ENCODE results near the gene KLF14.
"Not testable (repeated sequence)": the region's sequence is repeated elsewhere in the genome, so short reads cannot be mapped to it uniquely, and the experiment has no call there.

KLF14 gene

DNA sequence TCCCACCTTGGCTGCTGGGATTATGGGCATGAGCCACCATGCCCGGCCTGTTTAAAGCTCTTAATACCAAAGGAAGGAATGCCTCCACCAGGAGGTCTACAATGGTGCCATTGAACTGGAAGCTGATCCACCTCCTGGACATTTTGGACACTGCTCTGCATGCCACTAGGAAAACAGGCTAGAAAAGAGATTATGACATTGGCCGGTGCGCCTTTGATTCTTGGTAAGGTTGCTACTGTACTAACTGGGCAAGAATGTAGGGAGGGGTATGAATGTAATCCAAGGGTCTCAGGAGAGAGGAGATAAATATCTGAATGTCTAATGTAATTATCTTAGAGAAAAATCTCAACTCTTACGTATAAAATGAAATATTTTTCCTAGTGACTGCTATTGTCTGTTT, 26.0 kb downstream of the KLF14 start:
- Histone ChIP-seq H3K4me1 (ENCODE audit: insufficient read depth, low read length) (no peaks in the 10 kb centered on the region), H3K4me3 (ENCODE audit: low read length) (no peak overlapping the region), H3K27me3 (ENCODE audit: insufficient read depth, low read length) (no peaks in the 10 kb centered on the region), H3K9me3 (ENCODE audit: insufficient read depth, low read depth, low read length) (0 out of 2 replicates have a peak, but pooled peaks cover 9% of the 10 kb centered on the region), H3K9ac (ENCODE audit: low read depth, low read length) (no peak overlapping the region), H3K27ac (ENCODE audit: low read length) (no peak overlapping the region), H3K36me3 (ENCODE audit: insufficient read depth, low read depth, low read length) (no peaks in the 10 kb centered on the region)

DNA sequence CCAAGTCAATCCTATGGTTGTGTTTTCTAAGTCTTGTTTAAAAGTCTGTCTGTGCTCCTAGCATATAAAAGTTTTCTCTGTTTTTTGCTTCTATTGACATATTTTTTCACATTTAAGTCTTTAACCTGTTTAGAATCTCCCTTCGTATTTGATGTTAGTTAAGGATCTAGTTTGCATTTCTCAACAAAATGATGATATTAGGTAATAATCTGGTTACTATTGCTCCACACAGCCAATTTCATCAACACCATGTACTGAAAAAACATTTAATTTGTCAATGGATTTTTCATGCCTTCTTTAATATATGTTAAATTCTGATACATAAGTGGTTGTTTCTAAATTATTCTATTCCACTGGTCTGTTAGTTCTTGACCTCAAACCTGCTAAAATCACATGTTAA, 30.2 kb downstream of the KLF14 start:
- no peaks in the 10 kb centered on the region for H3K36me3 ChIP-seq (ENCODE audit: insufficient read depth, low read depth, low read length)
- no peaks in the 10 kb centered on the region for H3K4me1 ChIP-seq (ENCODE audit: insufficient read depth, low read length)
- H3K9ac ChIP-seq (ENCODE audit: low read depth, low read length) = no peak overlapping the region
- 0 out of 2 replicates have a peak, but pooled peaks cover 9% of the 10 kb centered on the region for H3K9me3 ChIP-seq (ENCODE audit: insufficient read depth, low read depth, low read length)
- H3K27ac ChIP-seq (ENCODE audit: low read length) = no peak overlapping the region
- no peak overlapping the region for H3K4me3 ChIP-seq (ENCODE audit: low read length)
- no peaks in the 10 kb centered on the region for H3K27me3 ChIP-seq (ENCODE audit: insufficient read depth, low read length)

DNA sequence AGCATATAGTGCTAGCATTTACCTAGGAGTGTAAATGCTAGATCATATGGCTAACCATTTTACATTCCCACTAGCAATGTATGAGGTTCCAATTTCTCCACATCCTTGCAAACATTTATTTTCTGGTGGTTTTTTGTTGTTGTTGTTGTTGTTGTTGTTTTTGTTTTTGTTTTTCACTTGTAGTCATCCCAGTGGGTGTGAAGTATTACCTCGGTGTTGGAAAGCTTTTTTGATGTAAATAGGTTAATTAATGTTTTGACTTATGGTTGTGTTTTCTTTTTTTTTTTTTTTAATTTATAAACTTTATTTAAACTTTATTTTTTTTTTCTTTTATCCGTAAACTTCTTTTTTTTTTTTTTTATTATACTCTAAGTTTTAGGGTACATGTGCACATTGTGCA, 32.4 kb downstream of the KLF14 start:
- no peaks in the 10 kb centered on the region for H3K27me3 ChIP-seq (ENCODE audit: insufficient read depth, low read length)
- H3K9ac ChIP-seq (ENCODE audit: low read depth, low read length) = no peak overlapping the region

DNA sequence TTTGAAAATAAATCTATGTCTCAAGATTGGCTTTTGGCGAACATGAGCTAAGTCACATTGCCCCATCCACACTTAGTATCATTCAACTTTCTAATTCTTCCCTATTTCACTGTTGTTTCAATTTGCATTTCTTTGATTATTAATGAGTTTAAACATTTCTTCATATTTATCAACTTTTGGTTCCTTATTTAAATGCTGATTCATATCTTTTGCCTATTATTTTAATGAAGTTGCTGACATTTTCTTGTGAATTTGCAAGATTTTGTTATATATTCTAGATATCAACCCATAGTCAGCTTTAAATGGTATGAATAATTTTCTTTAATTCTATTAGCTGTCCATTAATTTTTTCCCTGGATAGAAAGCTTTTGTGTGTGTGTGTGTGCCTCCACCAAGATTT, 33.2 kb downstream of the KLF14 start:
- Histone ChIP-seq H3K4me1 (ENCODE audit: insufficient read depth, low read length) (no peaks in the 10 kb centered on the region), H3K27me3 (ENCODE audit: insufficient read depth, low read length) (no peaks in the 10 kb centered on the region), H3K27ac (ENCODE audit: low read length) (no peak overlapping the region), H3K9ac (ENCODE audit: low read depth, low read length) (no peak overlapping the region), H3K4me3 (ENCODE audit: low read length) (no peak overlapping the region), H3K9me3 (ENCODE audit: insufficient read depth, low read depth, low read length) (no peaks in the 10 kb centered on the region), H3K36me3 (ENCODE audit: insufficient read depth, low read depth, low read length) (no peaks in the 10 kb centered on the region)

More for the DNA sequence above, 32.4 kb downstream of the KLF14 start:
- Histone ChIP-seq H3K4me1 (ENCODE audit: insufficient read depth, low read length) (no peaks in the 10 kb centered on the region), H3K9me3 (ENCODE audit: insufficient read depth, low read depth, low read length) (0 out of 2 replicates have a peak, but pooled peaks cover 6% of the 10 kb centered on the region), H3K4me3 (ENCODE audit: low read length) (no peak overlapping the region), H3K36me3 (ENCODE audit: insufficient read depth, low read depth, low read length) (no peaks in the 10 kb centered on the region), H3K27ac (ENCODE audit: low read length) (no peak overlapping the region)

DNA sequence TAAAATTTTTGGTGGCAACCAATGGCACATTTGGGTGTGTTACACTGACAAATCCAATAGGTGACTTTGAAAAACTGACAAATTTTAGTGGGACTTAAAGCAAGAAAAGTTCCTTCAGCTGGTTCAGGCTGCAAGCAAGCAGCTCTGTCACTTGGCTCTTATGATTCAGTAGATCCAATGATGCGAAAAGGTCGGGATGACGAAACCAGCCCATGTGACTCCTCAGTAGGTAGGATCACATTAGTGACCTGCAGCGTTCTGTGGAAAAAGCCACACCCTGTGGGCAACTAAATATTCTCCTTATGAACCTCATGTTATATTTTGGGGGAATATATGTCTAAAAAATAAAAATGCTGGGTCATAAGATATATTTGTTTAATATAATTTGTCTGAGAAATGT, 34.3 kb downstream of the KLF14 start:
- no peaks in the 10 kb centered on the region for H3K9me3 ChIP-seq (ENCODE audit: insufficient read depth, low read depth, low read length)
- no peaks in the 10 kb centered on the region for H3K27me3 ChIP-seq (ENCODE audit: insufficient read depth, low read length)
- H3K4me3 ChIP-seq (ENCODE audit: low read length) = no peak overlapping the region
- H3K27ac ChIP-seq (ENCODE audit: low read length) = no peak overlapping the region
- no peaks in the 10 kb centered on the region for H3K36me3 ChIP-seq (ENCODE audit: insufficient read depth, low read depth, low read length)
- H3K9ac ChIP-seq (ENCODE audit: low read depth, low read length) = no peak overlapping the region
- H3K4me1 ChIP-seq (ENCODE audit: insufficient read depth, low read length) = no peaks in the 10 kb centered on the region

DNA sequence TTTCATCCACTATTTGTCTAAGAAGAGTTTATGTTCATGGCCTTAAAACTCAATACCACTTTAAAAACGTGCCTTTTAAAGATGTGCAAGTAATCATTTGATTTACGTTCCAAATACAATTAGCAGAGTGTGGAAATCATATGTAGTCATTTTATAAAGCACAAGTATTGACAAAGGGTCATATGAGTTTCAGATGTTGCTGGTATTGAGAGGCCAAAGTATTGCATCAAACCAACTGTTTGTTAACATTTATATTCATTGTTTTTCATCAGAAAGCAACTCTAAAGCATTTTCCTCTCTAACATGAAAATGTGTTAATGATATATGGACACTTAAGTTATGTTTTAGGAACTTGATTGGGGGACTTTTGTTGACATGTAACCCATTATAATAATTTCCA, 36.2 kb downstream of the KLF14 start:
- Histone ChIP-seq H3K4me3 (ENCODE audit: low read length) (no peak overlapping the region), H3K36me3 (ENCODE audit: insufficient read depth, low read depth, low read length) (no peaks in the 10 kb centered on the region), H3K4me1 (ENCODE audit: insufficient read depth, low read length) (no peaks in the 10 kb centered on the region), H3K9ac (ENCODE audit: low read depth, low read length) (no peak overlapping the region), H3K9me3 (ENCODE audit: insufficient read depth, low read depth, low read length) (no peaks in the 10 kb centered on the region), H3K27ac (ENCODE audit: low read length) (no peak overlapping the region), H3K27me3 (ENCODE audit: insufficient read depth, low read length) (no peaks in the 10 kb centered on the region)

DNA sequence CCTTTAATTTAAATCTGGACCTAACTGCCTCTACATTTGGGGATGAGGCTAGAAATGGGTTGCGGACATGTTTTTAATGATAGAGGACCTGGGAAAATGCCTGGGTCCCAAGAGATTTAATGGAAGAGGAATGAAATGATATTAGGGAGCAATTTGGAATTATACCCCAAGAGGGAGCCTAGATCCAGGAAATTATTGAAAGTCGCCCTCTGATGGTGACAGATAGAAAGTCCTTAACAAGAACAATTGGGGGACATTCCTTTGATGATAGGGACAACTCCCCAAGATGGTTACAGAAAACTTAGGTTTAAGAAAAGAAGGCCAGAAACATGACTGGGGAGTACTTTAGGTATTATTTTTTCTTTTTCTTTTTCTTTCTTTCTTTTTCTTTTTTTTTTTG, 38.2 kb downstream of the KLF14 start:
- Histone ChIP-seq H3K27me3 (ENCODE audit: insufficient read depth, low read length) (no peaks in the 10 kb centered on the region), H3K4me3 (ENCODE audit: low read length) (no peak overlapping the region), H3K4me1 (ENCODE audit: insufficient read depth, low read length) (no peaks in the 10 kb centered on the region), H3K27ac (ENCODE audit: low read length) (no peak overlapping the region), H3K9me3 (ENCODE audit: insufficient read depth, low read depth, low read length) (peaks cover 2% of the 10 kb centered on the region; the same call in 1 of the 2 replicates), H3K36me3 (ENCODE audit: insufficient read depth, low read depth, low read length) (no peaks in the 10 kb centered on the region), H3K9ac (ENCODE audit: low read depth, low read length) (no peak overlapping the region)

DNA sequence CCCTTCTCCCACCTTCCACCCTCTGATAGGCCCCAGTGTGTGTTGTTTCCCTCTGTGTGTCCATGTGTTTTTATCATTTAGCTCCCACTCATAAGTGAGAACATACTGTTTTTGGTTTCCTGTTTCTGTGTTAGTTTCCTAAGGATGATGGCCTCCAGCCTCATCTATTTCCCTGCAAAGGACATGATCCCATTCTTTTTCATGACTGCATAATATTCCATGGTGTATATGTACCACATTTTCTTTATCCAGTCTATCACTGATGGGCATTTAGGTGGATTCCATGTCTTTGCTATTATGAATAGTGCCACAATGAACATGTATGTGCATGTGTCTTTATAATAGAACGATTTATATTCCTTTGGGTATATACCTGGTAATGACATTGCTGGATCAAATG, 41.6 kb downstream of the KLF14 start:
- H3K9me3 ChIP-seq (ENCODE audit: insufficient read depth, low read depth, low read length) = peaks cover 23% of the 10 kb centered on the region; the same call in 1 of the 2 replicates
- not testable (repeated sequence) for H3K4me3 ChIP-seq (ENCODE audit: low read length); H3K36me3 ChIP-seq (ENCODE audit: insufficient read depth, low read depth, low read length); H3K27ac ChIP-seq (ENCODE audit: low read length); H3K4me1 ChIP-seq (ENCODE audit: insufficient read depth, low read length); H3K27me3 ChIP-seq (ENCODE audit: insufficient read depth, low read length); H3K9ac ChIP-seq (ENCODE audit: low read depth, low read length)

DNA sequence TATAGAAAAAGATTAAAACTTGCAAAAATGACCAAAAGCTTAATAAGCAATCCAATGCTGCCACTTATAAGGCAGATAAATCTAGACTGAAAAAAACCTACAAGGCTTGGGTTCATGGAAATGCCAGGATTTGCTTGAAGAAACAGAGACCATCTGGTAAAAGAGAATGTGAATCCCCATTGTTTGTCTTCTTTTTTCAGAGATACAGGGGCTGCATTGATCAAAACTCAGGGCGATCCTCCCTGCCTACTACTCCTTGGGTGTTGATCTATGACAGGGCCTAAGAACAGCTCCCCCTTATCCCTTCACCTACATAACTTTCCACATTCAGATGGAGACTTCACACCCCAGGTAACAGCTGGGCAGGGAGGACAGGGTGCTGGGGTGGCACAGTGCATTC, 44.3 kb downstream of the KLF14 start:
- peaks cover 24% of the 10 kb centered on the region; the same call in 1 of the 2 replicates for H3K9me3 ChIP-seq (ENCODE audit: insufficient read depth, low read depth, low read length)
- no peaks in the 10 kb centered on the region for H3K36me3 ChIP-seq (ENCODE audit: insufficient read depth, low read depth, low read length)
- H3K4me1 ChIP-seq (ENCODE audit: insufficient read depth, low read length) = no peaks in the 10 kb centered on the region
- no peak overlapping the region for H3K4me3 ChIP-seq (ENCODE audit: low read length)
- H3K27ac ChIP-seq (ENCODE audit: low read length) = no peak overlapping the region
- no peak overlapping the region for H3K9ac ChIP-seq (ENCODE audit: low read depth, low read length)
- H3K27me3 ChIP-seq (ENCODE audit: insufficient read depth, low read length) = no peaks in the 10 kb centered on the region

DNA sequence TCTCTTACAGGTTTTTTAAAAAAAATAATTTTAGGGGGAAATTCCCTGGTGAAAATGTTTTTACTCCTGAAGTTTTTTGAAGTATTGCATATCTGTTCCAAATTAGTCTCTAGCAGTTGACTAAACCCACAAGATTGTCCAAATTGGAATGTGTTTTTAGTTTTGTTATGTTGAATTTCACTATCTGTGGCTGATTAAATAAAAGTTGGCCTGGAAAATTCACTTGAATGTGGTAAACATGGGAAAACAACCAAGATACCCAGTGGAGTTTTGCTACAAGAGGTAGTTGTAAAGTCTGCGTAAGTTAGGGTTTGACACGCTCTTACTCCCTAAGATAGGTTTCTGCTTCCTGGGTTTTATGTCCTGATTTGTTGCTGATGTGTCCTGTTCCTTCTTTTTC, 51.0 kb downstream of the KLF14 start:
- no peak overlapping the region for H3K27ac ChIP-seq (ENCODE audit: low read length)
- H3K9ac ChIP-seq (ENCODE audit: low read depth, low read length) = no peak overlapping the region
- H3K9me3 ChIP-seq (ENCODE audit: insufficient read depth, low read depth, low read length) = 0 out of 2 replicates have a peak, but pooled peaks cover 3% of the 10 kb centered on the region
- H3K36me3 ChIP-seq (ENCODE audit: insufficient read depth, low read depth, low read length) = no peaks in the 10 kb centered on the region
- no peaks in the 10 kb centered on the region for H3K27me3 ChIP-seq (ENCODE audit: insufficient read depth, low read length)
- no peaks in the 10 kb centered on the region for H3K4me1 ChIP-seq (ENCODE audit: insufficient read depth, low read length)
- H3K4me3 ChIP-seq (ENCODE audit: low read length) = no peak overlapping the region

Measured in iPS-20b (cell line).